Measurements from ENCODE around the gene PODN.

The PODN gene

DNA sequence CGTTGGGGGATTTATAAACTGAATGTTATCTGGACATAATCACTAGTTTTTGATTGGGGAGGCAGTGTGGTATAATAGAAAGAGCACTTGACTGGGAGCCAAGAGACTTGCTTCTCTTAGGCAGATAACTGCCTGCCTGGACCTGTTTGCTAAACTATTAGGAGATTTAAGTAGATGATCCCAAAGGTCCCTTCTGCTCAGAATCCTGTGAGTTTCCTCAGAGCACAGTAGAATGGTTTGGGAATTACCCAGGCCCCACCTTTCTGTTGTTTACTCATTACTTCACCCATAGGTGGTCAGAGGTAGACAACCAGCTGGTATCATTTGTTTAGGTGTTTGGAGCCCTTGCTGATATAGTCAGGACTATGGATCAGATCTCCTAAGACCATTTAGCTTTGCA, 10.3 kb upstream of the PODN start:
- no peak for DNase-seq (ENCODE audit: low spot score)

DNA sequence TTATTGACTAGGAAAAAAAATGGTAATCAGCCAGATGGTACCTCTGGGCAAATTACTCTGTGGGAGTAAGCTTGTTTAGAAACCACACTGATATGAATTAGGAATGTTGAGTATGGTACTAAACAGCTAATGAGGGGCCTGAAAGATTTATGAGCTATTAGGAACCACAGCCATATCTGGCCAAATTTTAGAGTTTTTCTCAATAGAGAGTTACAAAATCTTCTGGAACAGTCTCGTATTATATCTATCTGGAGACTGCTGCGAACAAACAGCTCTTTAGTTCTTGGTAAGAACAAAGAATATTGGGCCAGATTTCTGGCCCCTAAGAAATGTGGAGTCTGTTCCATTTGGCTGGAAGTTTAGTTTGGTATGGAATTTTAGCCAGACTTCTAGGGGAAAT, 4.9 kb upstream of the PODN start:
- no peak for DNase-seq (ENCODE audit: low spot score)

DNA sequence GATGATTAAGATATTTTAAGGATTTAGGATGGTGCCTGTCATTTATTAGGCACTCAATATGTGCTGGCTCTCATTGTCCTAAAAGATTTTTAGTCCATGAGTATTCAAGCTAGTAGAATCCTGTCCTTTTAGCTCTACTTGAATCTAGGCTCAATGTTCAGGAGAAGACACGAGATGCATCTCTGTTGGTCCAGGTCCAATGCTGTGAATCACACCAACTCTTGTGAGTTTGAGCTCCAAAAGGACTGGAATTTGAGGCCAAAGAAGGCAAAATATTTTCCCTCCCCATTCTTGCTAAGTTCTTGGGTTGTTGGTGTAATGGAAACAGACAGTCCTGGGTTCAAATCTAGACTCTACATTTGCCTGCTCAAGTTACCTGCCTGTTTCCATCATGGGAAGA, 1.4 kb upstream of the PODN start:
- no peak for DNase-seq (ENCODE audit: low spot score)

DNA sequence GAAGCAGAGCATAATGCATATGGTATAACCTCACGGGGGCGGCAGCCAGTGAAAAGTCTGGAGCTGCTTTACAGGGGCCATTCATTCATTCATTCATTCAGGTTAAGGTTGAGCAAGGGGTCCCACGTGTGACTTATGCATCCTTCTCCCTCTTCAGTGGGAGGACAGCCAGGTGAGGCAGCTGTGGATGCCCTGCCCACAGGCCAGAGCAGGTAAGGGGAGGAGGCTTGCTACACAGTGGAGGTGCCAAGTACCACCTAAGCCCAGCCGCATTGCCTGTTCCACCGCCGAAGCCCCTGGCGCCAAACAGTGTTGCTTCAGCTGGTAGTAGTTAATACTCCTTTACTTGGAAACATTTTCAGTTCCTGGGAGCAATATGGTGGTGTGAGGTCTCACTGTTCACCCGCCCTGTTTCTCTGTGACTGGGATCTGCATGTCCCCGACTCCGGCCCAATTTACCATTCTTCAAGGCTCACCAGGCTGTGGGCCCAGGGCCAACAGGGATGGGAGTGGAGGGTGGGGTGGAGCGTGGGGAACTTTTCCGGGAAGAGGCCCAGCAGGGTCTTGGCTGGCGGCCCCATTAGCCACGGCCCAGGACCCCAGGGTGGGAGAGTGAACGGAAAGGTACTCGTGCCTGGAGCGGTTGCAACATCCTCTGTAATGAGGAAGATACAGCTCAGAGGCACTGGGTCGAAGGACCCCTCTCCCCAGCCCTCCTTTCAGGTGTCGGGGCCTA, 722 bp upstream of the PODN start:
- no peak for DNase-seq (ENCODE audit: low spot score)

DNA sequence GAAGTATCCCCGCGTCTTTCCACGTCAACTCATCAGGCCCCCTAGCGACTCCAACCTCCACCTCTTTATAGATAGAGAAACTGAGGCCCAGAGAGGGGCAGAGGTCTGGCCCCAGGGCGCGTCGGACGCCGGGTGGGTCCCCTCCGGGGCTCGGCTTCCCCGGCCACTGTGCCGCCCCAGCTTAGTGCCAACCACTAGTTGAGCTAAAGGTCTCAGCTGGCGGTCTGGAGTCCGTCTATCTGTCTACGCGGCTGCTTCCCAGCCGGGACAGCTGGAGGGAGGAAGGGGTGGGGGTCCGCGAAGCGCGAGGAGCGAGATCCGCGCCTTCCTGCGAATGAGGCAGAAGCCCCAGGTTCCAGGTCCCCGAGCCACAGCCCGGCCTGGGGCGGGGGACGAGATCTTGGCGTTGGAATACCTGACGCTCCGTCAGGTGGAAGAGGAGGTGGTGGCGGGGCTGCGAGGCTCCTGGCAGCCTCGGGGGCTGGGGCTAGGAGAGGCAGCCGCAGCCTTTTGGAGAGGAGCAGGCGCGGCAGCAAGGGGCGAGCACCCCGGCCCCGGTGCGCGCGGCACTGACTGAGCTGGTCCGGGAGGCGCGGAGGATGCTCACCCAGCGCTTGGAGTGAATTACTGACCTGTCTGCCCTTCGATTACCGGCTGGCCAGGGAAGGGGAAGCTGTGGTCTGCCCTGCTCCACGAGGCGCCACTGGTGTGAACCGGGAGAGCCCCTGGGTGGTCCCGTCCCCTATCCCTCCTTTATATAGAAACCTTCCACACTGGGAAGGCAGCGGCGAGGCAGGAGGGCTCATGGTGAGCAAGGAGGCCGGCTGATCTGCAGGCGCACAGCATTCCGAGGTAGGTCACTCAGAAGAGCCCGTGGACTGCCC, 937 bp downstream of the PODN start:
- DNase-seq (ENCODE audit: low spot score), result no peak

DNA sequence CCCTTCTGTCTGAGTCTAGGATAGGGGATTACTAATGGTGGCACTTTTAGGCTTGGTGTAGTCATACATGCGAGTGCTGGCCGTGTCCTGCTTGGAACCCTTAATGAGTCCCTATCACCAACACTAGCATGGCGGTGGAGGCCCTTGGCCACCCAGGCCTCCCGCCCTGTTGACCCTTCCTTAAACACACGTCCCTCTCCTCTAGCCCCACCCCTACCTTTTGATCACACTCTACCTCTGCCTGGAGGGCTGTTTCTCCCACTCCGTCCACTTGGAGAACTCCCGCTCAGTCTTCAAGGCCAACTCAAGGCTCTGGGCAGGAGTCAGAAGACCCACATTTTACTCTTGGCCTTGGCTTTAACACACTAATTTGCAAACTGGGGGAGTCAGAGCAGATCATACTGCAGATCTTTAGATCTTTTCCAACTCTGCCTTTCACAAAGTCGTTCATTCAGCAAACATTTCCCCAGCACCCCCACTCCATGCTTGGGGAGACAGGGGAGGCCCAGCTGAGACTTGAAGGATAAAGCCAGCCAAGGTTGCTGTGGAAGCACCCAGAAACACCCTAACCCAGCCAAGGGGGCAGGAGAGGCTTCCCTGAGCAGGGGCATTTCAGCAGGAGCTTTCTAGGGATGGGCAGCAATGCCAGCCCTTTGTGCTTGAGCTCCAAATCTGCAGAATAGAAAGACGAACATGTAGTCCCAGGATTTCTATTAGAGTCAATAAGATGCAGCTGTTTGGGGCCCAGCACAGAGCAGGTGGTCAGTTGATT, 1.9 kb downstream of the PODN start:
- DNase-seq (ENCODE audit: low spot score), result no peak

DNA sequence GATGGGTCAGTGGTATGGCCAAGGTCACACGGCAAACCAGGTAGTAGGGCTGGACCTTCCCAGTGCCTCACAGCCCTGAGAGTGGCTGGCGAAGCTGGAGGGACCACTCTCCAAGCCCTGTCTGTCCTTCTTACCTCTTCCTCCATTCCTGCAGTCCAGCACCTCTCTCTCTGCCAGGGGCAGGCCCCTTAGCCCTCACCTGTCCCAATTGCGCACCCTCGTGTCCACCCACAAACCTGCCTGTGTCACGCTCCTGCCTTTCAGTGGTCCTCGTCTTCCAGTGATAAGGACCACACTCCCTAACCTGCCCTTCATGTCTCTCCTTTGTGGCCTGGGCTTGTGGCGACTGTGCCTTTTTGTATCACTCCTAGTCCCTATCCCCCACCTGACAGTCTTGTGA, 3.4 kb downstream of the PODN start:
- no peak for DNase-seq (ENCODE audit: low spot score)

DNA sequence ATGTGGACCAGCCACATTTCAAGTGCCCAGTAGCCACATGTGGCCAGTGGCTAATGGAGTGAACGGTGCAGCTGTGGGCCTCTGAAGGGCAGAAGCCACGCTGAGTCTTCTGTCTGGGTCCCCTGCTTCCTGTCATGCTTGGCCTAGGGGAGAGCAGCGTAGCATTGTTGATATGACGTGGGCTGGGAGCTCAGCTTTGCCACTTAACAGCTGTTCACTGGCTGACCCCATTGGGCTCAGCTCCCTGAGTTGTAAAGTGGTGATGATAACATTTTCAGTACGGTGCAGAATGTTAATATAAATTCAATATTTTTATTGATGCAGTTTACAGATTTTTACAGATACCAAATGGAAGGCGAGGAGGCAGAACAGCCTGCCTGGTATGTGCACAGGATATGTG, 4.5 kb downstream of the PODN start:
- no peak for DNase-seq (ENCODE audit: low spot score)

DNA sequence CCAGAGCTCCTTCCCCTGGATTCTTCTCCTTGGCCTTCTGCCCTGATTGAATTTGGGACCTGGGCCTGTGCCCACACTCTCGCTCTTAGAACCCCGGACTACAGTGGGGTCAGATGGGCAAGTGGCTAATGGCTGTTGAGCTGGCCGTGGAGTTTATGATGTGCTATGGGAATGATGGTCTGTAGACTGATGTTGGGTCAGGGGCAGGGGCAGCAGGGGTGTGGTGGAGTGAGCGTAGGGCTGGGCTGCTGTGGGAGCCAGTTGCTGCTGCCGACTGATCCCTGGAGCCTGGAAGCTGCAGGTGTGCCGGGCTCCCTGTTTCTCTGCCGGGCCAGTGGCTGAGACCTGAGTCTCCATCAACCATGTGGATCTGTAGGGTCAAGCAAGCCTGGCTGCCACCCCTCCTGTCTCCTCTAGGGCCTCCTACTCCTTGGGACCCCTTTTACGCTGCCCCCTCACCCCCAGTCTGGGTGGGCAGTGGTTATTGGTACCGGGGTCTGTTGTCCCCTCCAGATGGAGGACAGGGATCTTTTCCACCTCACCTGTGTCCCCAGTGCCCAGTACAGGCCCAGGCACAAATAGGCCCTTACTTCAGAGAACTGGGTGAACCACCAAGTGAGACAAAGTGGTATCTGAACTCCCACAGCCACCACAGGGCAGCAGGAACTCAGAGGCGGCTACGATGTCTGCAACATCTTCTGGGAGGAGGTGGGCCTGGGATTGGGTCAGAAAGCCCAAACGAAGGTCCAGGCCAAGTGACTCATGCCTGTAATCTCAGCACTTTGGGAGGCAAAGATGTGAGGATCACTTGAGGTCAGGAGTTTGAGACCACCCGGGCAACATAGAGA, 5.1 kb downstream of the PODN start:
- no peak for DNase-seq (ENCODE audit: low spot score)

DNA sequence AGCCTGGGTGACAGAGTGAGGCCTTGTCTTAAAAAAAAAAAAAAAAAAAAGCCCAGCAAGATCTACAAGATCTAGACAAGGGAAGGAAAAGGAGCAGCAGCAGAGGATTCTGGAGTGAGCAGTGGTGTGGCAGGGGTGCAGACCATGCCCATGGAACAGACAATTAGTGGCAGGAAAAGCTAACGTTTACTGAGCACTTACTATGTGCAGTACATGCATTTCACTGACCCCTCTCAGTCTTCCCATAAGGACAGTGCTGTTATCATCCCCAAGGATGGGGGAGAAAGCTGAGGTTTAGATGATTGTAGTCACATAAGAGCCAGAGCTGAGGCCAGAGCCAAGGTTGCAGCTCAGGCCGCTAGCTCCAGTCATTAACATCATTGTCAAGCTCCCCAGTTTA, 5.9 kb downstream of the PODN start:
- no peak for DNase-seq (ENCODE audit: low spot score)

DNA sequence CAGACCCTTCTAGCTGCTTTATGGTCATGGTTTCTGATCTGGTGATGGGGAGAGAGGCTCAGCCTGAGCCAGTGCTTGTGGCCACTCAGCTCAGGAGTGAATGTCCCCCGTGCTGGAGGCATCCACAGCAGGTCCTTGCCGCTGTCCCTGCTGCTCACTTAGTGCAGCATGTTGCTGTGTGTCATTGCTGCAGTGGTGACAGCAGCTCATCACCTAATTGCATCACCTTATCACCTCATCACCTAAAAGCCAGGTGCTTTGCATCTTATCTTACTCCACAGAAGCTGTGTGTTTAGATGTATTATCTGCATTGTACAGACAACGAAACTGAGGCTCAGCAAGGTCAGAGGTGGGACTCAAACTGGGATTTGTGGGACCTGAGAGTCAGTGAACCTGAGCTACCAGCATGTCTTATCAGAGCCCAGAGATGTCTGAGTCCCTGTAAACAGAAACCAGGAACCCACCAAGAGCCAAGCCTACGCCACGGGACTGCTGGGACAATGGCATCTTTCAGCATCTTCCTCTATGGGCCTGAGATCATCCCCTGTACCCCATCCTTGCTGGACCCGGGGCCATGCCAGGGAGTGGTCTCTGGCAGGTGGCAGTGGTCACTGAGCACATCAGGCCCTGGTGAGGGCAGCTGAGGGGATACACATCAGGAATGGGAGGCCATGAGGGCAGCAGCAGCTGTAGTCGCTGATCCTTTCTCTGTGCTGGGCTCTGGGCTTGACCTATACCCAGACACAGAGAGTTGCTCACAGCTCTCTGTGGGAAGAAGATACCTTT, 6.5 kb downstream of the PODN start:
- no peak for DNase-seq (ENCODE audit: low spot score)

DNA sequence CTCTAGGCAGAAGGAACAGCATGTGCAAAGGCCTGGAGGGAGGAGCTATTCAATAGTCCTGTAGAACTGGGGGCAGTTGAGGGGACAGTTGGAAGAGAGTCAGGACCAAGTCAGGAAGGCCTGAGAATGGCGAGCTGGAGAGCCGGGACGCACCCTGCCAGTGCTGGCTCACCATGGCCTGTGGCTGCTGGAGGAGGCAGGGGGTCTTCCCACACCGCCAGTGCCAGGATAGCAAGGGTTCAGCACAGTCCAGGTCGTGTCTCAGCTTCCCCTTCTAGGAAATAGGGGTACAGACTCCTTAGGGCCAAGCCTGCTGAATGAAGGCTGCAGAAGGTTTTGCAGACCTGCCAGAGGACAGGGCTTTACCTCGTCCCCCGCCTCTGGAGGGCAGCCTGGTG, 7.3 kb downstream of the PODN start:
- DNase-seq (ENCODE audit: low spot score), result no peak

DNA sequence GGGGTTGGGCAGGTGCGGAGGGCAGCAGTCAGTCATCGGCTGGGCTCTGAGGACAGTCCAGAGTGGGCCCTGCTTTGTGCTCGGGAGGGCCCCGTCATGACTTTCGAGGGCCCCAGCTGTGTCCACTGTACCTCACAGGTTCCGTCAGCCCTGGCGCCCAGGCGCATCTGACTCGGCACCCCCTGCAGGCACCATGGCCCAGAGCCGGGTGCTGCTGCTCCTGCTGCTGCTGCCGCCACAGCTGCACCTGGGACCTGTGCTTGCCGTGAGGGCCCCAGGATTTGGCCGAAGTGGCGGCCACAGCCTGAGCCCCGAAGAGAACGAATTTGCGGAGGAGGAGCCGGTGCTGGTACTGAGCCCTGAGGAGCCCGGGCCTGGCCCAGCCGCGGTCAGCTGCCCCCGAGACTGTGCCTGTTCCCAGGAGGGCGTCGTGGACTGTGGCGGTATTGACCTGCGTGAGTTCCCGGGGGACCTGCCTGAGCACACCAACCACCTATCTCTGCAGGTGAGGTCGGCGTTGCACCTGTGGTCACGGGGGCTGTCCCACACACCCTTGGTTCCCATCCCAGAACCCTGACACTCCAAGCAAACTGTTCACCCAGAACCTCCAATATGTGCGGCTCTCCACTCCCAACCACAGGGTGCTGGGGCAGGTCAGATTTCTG, 7.8 kb downstream of the PODN start:
- DNase-seq (ENCODE audit: low spot score), result no peak

DNA sequence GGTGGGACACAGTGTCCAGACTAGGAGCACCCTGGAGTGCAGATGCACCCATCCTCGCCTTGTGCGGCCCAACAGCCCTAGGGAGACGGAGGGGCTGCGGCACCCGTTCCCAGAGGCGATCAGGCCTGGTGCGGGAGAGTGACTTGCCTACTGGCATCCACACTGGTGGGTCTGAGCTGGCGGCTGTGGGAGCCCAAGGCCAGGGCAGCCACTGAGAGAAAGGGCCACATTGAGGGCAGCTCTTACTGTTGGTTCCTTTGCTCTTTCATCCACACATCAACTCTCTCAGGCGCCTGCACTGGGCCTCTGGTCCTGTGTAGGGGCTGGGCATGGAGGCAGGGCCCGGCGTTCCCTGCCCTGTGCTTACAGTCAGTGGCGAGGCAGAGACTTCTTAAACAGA, 8.6 kb downstream of the PODN start:
- DNase-seq (ENCODE audit: low spot score), result no peak

DNA sequence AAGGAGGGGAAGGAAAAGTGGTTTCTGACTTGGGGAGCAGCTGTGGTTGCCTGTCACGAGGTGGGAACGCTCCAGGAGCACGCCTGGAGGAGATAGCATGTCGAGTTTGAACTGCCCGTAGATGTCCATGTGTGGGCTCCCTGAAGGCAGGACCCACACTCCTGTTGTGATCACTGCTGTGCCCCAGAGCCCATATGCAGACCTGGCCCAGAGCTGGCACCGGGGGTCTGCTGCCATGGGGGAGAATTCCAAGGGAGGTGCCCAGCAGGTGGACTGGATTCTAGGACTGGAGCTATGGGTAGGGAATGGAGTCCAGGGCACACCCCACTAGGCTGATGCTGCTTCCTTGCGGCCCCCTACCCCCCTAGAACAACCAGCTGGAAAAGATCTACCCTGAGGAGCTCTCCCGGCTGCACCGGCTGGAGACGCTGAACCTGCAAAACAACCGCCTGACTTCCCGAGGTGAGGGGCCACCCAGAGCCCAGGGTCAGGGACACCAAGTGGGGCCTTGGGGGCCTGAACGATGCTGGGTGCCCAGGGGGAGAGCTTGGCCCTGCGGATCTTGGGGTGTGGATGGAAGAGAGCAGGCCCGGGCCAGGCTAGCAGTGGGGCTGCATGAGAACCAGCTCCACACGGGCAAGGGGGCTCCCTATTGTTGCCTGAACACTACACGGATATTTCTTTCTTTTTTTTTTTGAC, 9.3 kb downstream of the PODN start:
- no peak for DNase-seq (ENCODE audit: low spot score)

DNA sequence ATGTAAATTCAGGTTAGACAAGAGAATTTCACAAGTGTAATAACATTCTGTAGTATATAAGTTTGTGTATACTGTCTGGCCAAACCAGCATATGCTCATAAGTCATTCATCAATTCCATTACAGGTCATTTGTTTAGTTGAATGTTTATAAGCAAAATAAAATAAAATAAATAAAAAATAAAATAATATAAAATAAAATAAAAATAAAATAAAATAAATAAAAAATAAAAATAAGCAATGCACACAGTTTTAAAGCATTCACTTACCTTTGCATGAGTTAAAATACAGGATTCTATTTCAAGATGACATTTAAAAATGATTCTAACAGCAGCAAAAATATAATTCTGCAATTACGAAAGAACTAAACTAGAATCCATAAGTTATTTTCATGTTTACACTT, 9.9 kb downstream of the PODN start:
- DNase-seq (ENCODE audit: low spot score), result no peak

DNA sequence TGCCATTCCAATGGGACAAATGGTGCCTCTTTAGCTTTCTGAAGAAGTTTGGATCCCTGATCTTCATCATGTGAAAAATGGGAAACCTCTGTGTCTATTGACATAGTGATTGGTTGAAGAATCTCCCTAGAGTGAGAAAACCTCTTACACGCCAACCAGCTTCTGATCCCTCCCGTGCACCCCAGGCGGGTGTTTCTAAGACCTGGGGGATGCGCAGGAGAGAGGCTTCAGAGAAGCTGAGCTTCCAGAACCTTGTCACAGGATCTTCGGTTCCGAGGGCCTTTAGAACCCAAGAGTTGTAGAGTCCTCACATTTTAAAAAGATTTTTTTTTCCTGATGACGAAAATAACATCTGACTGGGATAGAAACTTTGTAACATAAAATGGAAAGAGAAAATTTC, 11.3 kb downstream of the PODN start:
- no peak for DNase-seq (ENCODE audit: low spot score)

DNA sequence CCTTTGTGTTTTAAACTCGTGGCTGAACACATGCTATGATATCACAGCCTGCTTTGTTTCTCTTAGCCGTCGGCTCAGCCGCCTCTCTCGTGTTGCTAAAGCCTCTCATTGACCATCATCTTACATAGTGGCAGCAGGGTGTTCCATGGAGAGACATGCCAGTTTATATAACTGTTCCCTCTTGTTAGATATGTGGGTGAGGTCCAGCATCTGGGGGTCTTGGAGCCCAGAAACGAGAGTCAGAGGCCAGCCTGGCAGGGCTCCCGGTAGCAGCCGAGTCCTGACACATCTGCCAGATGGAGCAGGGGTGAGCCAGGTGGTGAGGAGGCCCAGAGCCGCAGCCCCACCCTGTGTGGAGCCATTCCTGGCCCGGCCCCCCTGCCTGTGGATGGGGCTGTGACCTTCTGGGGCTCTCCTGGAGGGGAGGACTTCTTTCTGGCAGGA, 11.9 kb downstream of the PODN start:
- DNase-seq (ENCODE audit: low spot score), result no peak

DNA sequence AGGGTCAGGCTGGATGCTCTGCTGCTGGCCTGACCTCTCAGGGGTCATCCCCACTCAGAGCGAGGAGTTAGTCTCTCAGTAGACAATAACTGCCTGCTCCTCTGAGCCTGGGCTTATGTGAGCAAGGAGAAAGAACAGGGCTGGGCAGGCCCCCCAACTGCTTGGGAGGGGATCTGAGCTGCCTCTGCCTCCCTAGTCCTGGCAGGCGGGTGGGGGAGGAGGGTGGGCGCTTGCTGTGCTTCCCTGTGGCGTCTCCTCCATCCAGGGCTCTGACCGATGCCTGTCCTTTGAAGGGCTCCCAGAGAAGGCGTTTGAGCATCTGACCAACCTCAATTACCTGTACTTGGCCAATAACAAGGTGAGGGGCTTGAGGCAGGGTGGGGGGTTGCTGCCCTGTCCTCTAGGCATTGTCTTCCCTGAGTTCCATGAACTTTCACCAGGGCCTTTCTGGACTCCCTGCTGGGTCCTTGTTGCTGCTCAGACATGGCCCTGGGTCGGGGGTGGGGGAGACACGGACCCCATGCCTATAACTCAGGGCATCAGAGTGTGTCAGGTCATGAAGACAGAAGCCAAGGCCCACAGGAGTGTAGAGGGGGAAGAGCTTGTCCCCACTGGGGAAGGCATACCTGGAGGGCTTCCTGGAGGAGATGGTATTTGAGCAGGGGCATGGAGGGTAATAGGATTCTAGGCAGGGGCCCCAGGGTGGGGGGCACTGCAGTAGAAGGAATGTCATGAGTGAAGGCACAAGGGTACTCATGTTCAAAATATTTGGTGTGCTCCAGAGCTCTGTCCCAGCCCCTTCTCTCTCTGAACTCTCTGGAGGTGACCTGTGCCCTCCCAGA, 12.5 kb downstream of the PODN start:
- no peak for DNase-seq (ENCODE audit: low spot score)
